ENCODE measurements around the gene MYPN. TPM values are rescaled to one million over a fixed set of nuclear protein-coding genes. Genes with fewer than 3 reads are reported as not detected.
A peak's percentile ranks its signal among the peaks of the same experiment; 100 is the strongest.

MYPN gene
- total and polyA plus RNA-seq, 4 donors, result 0.01 to 0.08 (median 0.03) TPM; not detected in 1

DNA sequence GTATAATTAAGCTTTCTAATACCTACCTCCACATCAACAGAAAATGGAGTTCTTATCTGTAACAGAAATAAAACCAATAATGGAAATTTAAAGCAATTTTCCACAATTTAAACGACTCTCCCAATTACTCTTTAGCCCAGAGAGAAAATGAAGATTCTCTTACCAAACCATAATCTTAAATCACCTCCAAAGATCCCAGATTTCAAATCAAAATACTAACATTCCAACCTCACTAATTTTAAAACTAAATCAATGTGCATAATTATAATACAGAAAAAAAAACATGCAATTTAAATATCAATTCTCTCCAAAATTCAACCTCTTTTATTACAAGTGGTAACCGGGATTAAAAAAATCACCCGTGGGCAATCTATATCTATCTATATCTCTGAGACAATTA lies 35.7 kb upstream of the MYPN start:
- Histone ChIP-seq H3K4me1 (ENCODE audit: control insufficient read depth in 4 of 4, insufficient read depth in 4 of 4, low read length in 3 of 4) (peaks cover 0 to 16% (median 9%) of the 10 kb centered on the region in 4 donors), H3K27me3 (ENCODE audit: control insufficient read depth in 4 of 4, insufficient read depth in 4 of 4, low read length in 3 of 4) (no peaks in the 10 kb centered on the region), H3K36me3 (ENCODE audit: control insufficient read depth in 4 of 4, insufficient read depth in 3 of 4, low read depth in 1 of 4, low read length in 3 of 4) (peaks cover 0 to 4% (median 0%) of the 10 kb centered on the region in 4 donors), H3K9me3 (ENCODE audit: control insufficient read depth in 4 of 4, low read length in 3 of 4) (no peaks in the 10 kb centered on the region), H3K9ac (ENCODE audit: low read depth in 1 of 2, low read length in 2 of 2) (peak overlapping the region; percentile 12 to 99), H3K4me3 (ENCODE audit: low read depth in 1 of 3, low read length in 3 of 3) (peak overlapping the region in 2 of 3 donors; percentile 56 to 94), H3K27ac (ENCODE audit: low read depth in 1 of 2, low read length in 2 of 2) (peak overlapping the region; percentile 97 to 100)
- DNase-seq (ENCODE audit: low spot score), result no peak
- 12% methylated on average over 3 of the region's 3 CpGs for WGBS
- no peak for TF ChIP-seq HNF4G (IDR thresholded peaks at IDR 0.05)

DNA sequence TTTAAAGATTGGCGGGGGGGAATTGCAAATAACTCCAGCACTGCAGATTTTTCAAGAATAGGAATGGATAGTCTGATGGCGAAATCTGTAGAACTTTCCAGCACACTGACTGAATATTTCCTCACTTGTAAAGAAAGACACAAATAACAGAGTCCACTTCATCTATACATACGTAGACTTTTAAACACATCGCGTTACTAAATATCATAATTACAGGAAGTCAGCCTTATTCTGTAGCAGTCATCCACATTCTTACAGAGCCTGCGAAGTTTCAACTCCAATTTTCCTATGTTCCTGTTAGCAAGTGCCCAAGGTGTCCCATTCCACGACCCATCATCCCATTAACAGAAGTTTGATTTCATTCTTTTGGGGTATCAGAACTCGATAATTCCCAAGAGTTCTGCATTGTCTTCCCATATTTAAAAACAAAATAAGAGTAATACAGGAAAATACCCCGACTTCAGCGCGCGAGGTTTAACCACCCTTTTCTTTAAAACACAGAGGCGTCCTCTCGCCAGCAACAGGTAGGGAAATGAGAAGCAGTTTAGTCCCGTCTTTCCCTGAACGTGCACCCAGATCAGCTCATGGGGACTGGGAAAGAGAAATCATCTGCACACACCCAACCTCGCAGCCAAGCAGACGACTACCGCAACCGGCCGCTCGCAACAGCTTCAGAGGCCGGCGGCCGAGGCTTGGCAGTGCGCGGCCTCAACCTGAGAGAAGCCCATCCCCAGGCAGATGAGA lies 35.1 kb upstream of the MYPN start:
- H3K36me3 ChIP-seq (ENCODE audit: control insufficient read depth in 4 of 4, insufficient read depth in 3 of 4, low read depth in 1 of 4, low read length in 3 of 4), result peaks cover 0 to 4% (median 0%) of the 10 kb centered on the region in 4 donors
- H3K9ac ChIP-seq (ENCODE audit: low read depth in 1 of 2, low read length in 2 of 2), result peak overlapping the region; percentile 12 to 99
- no peak for DNase-seq (ENCODE audit: low spot score)
- H3K4me1 ChIP-seq (ENCODE audit: control insufficient read depth in 4 of 4, insufficient read depth in 4 of 4, low read length in 3 of 4), result peaks cover 0 to 16% (median 9%) of the 10 kb centered on the region in 4 donors
- peak overlapping the region; percentile 56 to 94 (median 85) for H3K4me3 ChIP-seq (ENCODE audit: low read depth in 1 of 3, low read length in 3 of 3)
- H3K9me3 ChIP-seq (ENCODE audit: control insufficient read depth in 4 of 4, low read length in 3 of 4), result no peaks in the 10 kb centered on the region
- WGBS, result under 1% methylated on average over 27 of the region's 27 CpGs
- H3K27me3 ChIP-seq (ENCODE audit: control insufficient read depth in 4 of 4, insufficient read depth in 4 of 4, low read length in 3 of 4), result no peaks in the 10 kb centered on the region
- TF ChIP-seq NR2F2 (IDR thresholded peaks at IDR 0.05) (no peak), JUND (IDR thresholded peaks at IDR 0.05) (peak in 1 of 2 donors; percentile 5), FOXA2 (IDR thresholded peaks at IDR 0.05) (no peak), SP1 (IDR thresholded peaks at IDR 0.05) (no peak), GABPA (IDR thresholded peaks at IDR 0.05 in 1 of 2, conservative IDR thresholded peaks at IDR 0.05 in 1 of 2) (no peak), HNF4A (conservative IDR thresholded peaks at IDR 0.05) (peak in 1 of 2 donors; percentile 11), YY1 (IDR thresholded peaks at IDR 0.05) (peak; percentile 33)
- TF ChIP-seq, protein P1, sequence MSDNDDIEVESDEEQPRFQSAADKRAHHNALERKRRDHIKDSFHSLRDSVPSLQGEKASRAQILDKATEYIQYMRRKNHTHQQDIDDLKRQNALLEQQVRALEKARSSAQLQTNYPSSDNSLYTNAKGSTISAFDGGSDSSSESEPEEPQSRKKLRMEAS (IDR thresholded peaks at IDR 0.05), result no peak
- TF ChIP-seq, protein P2, sequence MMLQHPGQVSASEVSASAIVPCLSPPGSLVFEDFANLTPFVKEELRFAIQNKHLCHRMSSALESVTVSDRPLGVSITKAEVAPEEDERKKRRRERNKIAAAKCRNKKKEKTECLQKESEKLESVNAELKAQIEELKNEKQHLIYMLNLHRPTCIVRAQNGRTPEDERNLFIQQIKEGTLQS (IDR thresholded peaks at IDR 0.05), result no peak
- TF ChIP-seq, protein P3, sequence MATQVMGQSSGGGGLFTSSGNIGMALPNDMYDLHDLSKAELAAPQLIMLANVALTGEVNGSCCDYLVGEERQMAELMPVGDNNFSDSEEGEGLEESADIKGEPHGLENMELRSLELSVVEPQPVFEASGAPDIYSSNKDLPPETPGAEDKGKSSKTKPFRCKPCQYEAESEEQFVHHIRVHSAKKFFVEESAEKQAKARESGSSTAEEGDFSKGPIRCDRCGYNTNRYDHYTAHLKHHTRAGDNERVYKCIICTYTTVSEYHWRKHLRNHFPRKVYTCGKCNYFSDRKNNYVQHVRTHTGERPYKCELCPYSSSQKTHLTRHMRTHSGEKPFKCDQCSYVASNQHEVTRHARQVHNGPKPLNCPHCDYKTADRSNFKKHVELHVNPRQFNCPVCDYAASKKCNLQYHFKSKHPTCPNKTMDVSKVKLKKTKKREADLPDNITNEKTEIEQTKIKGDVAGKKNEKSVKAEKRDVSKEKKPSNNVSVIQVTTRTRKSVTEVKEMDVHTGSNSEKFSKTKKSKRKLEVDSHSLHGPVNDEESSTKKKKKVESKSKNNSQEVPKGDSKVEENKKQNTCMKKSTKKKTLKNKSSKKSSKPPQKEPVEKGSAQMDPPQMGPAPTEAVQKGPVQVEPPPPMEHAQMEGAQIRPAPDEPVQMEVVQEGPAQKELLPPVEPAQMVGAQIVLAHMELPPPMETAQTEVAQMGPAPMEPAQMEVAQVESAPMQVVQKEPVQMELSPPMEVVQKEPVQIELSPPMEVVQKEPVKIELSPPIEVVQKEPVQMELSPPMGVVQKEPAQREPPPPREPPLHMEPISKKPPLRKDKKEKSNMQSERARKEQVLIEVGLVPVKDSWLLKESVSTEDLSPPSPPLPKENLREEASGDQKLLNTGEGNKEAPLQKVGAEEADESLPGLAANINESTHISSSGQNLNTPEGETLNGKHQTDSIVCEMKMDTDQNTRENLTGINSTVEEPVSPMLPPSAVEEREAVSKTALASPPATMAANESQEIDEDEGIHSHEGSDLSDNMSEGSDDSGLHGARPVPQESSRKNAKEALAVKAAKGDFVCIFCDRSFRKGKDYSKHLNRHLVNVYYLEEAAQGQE (IDR thresholded peaks at IDR 0.05), result no peak
- H3K27ac ChIP-seq (ENCODE audit: low read depth in 1 of 2, low read length in 2 of 2), result peak overlapping the region; percentile 97 to 100

DNA sequence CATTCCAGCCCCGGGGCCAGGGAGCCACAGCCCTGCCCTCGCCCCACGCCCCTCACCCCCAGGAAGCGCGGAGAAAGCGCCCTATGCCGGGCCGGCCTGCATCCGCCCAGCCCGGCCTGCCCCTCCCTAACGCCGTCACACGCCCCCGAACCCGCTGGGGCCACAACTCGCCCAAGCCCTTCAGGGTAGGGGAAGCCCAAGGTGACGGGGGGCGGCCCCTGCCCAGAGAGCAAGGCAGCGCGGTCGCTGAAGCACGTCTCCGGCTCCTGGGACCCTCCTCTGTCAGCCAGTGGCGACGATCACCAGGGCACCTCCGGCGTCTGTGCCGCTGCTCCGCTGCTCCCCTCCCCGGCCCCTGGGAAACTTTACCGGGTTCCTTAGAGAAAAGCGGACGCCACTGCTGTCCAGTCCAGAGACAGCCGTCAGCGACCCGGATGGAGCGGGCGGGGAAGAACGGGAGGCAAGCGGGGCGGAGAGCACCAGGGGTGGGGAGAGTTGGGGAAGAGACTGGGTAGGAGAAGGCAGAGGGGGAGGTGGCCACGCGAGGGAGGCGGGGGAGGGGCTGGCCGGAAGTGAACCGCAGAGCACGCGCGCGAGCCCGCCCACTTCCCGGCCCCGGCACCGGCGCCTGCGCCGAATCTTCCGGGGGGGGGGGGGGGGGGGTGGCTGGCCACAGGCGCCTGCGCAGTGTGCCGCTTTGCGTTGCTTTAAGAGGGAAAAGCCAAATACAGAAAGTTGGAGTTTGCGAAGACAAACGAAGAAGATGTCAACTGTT lies 34.3 kb upstream of the MYPN start, which contains the start of gene HERC4:
TSS of gene HERC4 (minus strand) at position 509 of the 775 bp plus-strand sequence. CDS start 2,175 bp downstream, outside the sequence.
- H3K4me1 ChIP-seq (ENCODE audit: control insufficient read depth in 4 of 4, insufficient read depth in 4 of 4, low read length in 3 of 4), result peaks cover 0 to 16% (median 9%) of the 10 kb centered on the region in 4 donors
- H3K4me3 ChIP-seq (ENCODE audit: low read depth in 1 of 3, low read length in 3 of 3), result peak within 1 kb of the TSS; percentile 56 to 94 (median 85)
- no peaks in the 10 kb centered on the region for H3K27me3 ChIP-seq (ENCODE audit: control insufficient read depth in 4 of 4, insufficient read depth in 4 of 4, low read length in 3 of 4)
- peaks cover 0 to 2% (median 0%) of the 10 kb centered on the region in 4 donors for H3K36me3 ChIP-seq (ENCODE audit: control insufficient read depth in 4 of 4, insufficient read depth in 3 of 4, low read depth in 1 of 4, low read length in 3 of 4)
- H3K27ac ChIP-seq (ENCODE audit: low read depth in 1 of 2, low read length in 2 of 2), result peak within 1 kb of the TSS; percentile 97 to 100
- H3K9ac ChIP-seq (ENCODE audit: low read depth in 1 of 2, low read length in 2 of 2), result peak within 1 kb of the TSS; percentile 12 to 99
- DNase-seq (ENCODE audit: low spot score), result peak; percentile 96
- under 1% methylated on average over 58 of the region's 64 CpGs for WGBS
- H3K9me3 ChIP-seq (ENCODE audit: control insufficient read depth in 4 of 4, low read length in 3 of 4), result no peaks in the 10 kb centered on the region
- TF ChIP-seq RXRA (IDR thresholded peaks at IDR 0.05), result peak in 1 of 2 donors; percentile 19
- no peak for TF ChIP-seq JUND (IDR thresholded peaks at IDR 0.05)
- TF ChIP-seq HNF4G (IDR thresholded peaks at IDR 0.05), result no peak
- TF ChIP-seq, protein P2 (IDR thresholded peaks at IDR 0.05), result no peak
- TF ChIP-seq HNF4A (conservative IDR thresholded peaks at IDR 0.05), result peak in 1 of 2 donors; percentile 9
- TF ChIP-seq GABPA (IDR thresholded peaks at IDR 0.05 in 1 of 2, conservative IDR thresholded peaks at IDR 0.05 in 1 of 2), result peak; percentile 43 to 82
- peak; percentile 22 for TF ChIP-seq SP1 (IDR thresholded peaks at IDR 0.05)
- TF ChIP-seq, protein P4, sequence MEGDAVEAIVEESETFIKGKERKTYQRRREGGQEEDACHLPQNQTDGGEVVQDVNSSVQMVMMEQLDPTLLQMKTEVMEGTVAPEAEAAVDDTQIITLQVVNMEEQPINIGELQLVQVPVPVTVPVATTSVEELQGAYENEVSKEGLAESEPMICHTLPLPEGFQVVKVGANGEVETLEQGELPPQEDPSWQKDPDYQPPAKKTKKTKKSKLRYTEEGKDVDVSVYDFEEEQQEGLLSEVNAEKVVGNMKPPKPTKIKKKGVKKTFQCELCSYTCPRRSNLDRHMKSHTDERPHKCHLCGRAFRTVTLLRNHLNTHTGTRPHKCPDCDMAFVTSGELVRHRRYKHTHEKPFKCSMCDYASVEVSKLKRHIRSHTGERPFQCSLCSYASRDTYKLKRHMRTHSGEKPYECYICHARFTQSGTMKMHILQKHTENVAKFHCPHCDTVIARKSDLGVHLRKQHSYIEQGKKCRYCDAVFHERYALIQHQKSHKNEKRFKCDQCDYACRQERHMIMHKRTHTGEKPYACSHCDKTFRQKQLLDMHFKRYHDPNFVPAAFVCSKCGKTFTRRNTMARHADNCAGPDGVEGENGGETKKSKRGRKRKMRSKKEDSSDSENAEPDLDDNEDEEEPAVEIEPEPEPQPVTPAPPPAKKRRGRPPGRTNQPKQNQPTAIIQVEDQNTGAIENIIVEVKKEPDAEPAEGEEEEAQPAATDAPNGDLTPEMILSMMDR (IDR thresholded peaks at IDR 0.05; ENCODE audit: low read depth, low read length, missing input control), result no peak
- peak; percentile 60 for TF ChIP-seq TAF1 (conservative IDR thresholded peaks at IDR 0.05)
